GM19328 (cell line): Measurements from ENCODE around the gene ZNF805.
"Not testable (repeated sequence)": the region's sequence is repeated elsewhere in the genome, so short reads cannot be mapped to it uniquely, and the experiment has no call there.

Source experiments
- ATAC-seq: cut with Tn5 transposase; IDR thresholded peaks from one replicate; pipeline ENCODE4 v1.9.1; 2021; ENCODE audit warnings: mild to moderate bottlenecking, moderate library complexity; ENCODE audit not compliant: unreplicated experiment

The ZNF805 gene

DNA sequence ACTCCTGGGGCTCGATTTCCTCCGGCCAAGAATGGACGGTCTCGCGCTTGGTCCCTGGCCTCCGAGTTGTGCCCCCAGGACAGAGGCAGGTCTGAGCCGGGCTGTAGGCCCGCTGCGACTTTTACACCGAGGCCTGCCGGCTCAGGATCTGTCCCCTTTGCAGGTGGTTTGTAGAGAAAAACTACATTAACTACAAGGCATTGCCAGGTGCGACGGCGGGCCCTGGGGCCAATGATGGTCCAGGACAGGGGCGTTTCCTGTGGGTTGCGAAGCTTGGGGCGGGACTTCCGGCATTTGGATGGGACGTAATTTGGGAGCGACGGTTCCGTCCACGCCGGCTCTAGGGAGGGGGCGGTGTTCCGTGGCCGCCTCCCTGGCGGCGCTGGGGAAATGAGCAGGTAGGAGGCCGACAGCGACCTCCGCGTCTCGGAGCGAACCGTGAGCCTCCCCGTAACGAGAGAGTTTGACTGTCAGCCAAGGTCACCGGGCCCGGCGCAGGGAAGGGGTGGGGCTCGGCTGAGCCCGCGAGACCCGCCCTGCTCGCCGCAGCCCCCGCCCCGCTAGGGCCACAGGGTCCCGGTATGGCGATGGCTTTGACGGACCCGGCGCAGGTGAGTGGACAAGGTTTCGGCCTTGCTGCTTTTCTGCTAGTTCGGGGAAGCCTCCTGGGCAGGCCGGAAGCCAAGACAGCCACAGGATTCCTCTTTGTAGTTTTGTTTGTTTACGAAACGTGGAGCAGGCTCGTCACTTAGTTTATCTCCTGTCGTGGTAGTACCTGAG, at the start of gene ZNF805:
Gene ZNF805, plus strand, starts transcription at position 322 of the 780 bp plus-strand sequence. Its CDS starts 260 bp downstream, at position 582.
- ATAC-seq = peak; percentile 98

DNA sequence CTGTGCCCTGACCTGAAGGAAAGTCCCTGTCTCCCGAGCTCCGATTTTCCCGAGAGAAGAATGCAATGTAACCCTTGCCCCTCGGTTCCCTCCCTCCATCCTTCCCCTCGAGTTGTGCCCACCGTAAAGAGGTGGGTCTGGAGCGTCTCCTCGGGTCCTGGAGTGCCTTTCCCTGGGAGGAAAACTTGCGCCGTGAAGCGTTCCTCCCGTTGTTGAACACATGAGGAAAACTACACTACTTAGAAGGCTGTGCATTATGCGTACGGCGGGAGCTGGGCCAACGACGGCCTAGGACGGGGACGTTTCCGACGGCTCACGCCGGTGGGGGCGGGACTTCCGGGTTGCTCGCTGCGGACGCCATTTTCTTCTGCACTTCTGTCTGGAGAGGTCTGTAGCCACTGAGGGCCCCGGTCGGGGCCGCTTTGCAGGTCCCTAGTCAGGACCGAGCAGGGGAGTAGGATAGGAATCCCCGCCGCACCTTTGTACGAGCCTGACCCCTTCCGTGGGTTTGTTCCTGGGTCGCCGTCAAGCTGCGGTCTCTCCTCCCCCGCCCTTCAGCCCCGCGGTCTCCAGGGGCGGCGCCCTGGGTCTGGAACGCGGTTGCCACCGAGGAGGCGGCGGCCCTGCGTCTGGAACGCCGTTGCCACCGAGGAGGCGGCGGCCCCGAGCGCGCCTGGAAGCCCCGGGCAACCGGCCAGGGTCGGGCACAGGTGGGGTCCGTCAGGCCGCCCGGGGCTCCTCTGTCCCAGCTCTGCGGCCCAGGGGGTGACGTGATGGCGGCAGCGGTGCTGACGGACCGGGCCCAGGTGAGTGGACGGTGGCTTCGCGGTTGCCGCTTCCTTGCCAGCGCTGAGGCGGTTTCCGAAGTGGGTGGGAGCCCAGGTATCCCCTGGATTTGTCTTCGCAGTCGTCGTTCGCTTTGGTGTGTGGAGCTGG, 49.0 kb upstream of the ZNF805 start, which contains the start of gene ZNF264:
Gene ZNF264, plus strand, starts transcription at position 360 of the 936 bp plus-strand sequence. Its CDS starts 414 bp downstream, at position 774.
- peak; percentile 91 for ATAC-seq

DNA sequence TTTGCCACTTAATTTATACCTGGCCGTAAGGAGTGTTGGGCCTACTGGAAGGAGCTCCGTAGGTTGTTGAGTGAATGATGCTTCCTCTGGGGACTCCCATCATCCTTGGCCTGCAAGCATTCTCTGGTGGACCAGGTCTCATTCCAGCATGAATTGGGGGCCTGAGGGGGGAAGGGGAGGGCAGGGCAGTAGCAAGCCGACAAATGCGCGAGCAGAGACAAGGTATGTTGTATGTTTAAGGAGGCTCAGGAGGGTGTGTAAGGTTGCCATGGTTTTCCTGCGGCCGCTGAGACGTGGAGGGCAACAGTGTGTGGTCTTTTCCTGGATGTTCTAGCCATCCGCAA, 48.4 kb upstream of the ZNF805 start:
- ATAC-seq = no peak

DNA sequence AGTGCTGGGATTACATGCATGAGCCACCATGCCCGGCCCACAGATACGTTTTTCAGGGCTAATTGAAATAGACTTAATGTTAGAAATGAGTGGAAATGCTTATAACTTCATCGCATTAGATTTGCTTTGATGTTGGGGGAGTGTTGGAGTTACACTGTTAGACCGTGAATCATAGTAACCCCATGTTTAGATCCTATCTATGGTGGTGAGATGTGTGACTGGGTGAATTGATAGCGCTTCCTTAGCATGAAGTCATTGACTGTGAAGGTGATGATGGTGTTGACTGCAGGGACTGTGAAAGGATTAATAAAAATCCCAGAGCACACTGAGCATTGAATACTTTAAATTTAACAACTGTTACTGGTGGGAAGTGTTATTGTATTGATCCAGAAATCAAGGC, 47.4 kb upstream of the ZNF805 start:
- ATAC-seq = no peak

DNA sequence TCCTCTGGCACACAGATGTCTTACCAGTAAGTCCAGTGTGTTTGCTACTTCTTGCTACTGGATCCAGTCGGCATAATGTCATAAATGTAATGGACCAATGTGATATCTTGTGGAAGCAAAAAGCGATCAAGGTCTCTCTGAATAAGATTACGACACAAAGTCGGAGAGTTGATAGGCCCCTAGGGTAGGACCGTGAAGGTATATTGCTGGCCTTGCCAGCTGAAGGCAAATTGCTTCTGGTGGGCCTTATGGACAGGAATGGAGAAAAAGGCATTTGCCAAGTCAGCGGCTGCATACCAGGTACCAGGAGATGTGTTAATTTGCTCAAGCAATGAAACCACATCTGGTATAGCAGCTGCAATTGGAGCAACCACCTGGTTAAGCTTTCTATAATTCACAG, 42.6 kb upstream of the ZNF805 start:
- not testable (repeated sequence) for ATAC-seq

DNA sequence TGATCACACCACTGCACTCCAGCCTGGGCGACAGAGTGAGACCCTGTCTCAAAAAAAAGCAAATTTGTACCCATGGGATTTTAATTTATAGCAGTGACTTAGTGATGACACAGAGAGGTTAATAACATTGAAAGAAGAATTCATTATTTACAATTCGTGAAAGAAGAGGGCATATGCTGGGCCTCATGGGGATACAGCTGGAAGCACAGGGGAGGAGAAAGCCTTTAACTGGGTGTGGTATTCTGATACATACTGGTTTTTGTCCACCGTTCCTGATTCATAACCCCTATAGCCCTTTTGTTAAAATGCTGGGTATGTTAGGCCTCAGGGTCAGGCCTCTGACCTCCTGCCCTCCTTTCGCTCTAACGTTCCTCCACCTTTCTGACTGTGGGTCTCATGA, 38.3 kb upstream of the ZNF805 start:
- no peak for ATAC-seq

DNA sequence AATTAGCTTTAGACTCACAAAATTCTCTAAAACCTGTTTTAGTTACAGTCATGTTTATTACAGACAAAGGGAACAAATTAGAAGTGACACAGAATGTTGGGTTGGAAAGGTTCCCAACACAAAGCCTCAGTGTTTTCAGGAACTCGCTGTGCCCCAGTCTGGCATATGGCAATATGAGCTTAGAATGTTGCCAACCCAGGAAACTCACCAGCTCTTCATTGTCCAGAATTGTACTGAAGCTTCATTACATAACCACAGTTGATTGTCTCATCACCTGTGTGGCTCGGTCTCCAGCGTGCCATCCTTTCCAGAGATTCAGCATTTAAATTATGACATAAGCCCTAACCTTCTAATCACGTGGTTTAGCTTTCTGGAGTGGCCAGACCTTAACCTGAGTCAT, 30.1 kb upstream of the ZNF805 start:
- no peak for ATAC-seq

DNA sequence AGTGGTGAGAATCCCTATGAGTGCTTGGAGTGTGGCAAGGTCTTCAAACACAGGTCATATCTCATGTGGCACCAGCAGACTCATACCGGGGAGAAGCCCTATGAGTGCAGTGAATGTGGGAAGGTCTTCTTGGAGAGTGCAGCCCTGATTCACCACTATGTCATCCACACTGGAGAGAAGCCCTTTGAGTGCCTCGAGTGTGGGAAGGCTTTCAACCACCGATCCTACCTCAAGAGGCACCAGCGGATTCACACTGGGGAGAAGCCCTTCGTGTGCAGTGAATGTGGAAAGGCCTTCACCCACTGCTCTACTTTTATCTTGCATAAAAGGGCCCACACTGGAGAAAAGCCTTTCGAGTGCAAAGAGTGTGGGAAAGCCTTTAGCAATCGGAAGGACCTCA, 28.3 kb upstream of the ZNF805 start:
- ATAC-seq = no peak

DNA sequence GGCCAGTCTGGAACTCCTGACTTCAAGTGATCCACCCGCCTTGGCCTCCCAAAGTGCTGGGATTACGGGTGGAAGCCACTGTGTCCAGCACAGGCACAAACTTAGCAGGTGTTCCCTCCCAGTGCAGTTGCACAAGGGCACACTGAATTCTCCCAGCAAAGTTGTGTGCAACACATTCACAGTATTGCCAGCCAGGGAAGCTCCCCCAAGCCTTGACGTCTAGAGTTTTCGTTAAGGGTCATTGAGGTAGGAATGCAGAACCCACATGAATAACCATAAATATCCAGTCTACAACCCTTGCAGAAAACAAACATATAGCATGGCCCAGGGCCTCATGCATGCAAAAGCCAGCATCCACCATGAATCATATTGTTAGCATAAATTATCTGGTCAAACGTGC, 12.9 kb upstream of the ZNF805 start:
- no peak for ATAC-seq

DNA sequence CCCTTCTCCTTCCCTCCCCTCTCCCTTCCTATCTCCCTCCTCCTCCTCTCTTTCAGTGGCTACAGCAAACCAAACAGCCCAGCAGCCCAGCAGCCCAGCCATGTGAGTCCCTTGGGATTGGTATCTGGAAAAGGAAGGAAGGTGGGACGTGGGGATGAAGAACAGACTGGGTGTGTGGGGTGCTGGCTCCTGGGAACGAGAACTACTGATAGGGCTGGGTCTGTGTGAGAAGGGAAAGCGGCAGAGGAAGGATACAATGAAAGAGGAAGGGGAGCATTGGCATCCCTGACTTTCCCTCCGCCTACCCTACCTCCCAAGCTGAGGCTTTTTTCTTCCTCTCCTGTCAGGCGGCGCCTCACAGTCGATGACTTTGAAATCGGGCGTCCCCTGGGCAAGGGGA, 8.7 kb upstream of the ZNF805 start:
- no peak for ATAC-seq

DNA sequence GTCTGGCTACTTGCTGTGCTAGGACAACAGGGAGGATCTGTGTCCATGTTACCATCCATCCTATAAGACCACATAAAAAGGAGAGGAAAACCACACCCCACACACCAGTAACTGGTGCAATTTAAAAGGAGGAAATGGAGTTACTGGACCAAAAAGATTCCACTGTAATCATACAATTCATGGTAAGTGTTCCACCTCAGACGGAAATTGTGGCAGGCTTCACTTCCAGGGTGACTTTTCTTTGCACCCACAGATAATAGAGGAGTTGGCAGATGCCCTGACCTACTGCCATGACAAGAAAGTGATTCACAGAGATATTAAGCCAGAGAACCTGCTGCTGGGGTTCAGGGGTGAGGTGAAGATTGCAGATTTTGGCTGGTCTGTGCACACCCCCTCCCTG, 7.2 kb upstream of the ZNF805 start:
- ATAC-seq = no peak

DNA sequence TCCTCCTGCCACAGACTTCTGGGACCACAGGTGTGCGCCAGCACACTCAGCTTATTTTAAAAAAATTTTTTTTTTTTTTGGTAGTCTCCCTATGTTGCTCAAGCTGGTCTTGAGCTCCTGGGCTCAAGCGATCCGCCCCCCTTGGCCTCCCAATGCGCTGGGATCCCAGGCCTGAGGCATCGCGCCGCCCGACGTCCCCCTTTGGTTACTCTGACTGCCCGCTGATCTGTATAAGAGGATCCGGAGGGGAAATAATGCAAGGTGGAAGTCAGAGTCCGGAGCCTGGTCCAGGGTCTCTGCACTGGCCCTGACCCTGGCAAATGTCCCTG, 486 bp upstream of the ZNF805 start:
- no peak for ATAC-seq

DNA sequence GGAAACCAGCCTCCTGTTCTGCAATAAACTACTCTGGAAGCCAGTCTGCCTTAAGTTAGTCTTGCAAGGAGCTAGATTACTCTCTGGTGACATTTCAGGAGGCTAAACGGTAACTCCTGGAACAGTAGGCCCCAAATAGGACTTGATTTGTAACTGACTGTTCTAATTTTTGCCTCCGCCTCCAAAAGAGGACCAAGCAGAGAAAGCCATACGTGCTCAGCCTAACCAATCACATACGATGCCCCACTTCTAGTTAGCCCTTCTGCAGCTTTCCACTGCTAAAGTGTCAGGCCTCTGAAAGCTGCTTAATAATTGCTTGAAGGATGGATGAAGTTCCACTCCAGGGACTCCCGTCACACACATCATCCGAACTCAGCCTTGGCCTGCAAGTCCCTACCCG, 744 bp downstream of the ZNF805 start:
- no peak for ATAC-seq

DNA sequence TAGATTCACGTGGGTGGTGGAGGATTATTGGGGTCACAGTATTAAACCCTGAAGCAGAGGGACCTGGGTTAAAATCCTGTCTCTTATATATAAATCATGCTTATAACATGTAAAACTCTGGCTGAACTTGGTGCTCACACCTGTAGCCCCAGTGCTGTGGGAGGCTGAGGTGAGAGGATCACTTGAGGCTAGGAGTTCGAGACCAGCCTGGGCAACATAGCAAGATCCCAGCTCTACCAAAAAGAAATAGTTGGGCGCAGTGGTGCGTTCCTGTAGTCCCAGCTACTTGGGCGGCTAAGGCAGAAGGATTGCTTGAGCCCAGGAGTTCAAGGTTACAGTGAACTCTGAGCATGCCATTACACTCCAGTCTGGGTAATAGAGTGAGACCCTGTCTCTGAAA, 2.4 kb downstream of the ZNF805 start:
- no peak for ATAC-seq

DNA sequence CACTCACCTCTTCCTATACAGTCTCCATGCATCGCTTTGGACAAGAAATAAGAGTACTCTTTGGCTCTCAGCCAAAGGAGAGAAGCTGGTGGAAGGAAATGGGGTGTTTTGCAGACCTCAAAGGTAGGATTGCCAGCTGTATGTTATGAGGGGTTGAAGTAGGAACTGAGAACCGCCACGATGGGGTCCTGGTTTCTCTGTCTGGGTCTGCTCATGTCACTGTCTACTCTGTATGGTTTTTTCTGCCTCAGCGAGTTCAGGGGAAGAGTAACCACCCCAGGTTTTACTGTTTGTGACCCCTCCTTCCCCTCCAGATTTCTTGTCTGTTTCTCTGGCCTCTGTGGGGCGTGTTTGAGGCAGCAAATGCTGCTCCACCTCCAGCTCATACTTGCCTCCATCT, 4.1 kb downstream of the ZNF805 start:
- ATAC-seq = no peak

DNA sequence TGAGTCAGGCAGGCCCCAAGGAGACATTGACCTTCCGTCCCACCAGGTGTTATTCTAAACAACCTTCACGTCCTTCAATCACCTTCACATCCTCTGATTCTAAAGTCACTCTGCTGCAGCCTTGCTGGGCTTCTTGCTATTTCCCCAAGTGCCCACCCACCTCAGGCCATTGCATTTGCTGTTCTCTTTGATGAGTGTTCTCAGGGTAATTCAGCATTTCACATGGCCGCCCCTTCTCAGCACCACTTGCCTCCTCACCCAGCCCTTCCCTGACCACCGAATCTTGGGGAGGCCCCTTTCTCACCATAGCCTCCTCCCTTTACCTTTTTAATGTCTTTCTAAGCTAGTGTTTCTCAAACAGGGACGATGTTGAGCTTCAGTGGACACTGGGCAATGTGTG, 4.6 kb downstream of the ZNF805 start:
- no peak for ATAC-seq

DNA sequence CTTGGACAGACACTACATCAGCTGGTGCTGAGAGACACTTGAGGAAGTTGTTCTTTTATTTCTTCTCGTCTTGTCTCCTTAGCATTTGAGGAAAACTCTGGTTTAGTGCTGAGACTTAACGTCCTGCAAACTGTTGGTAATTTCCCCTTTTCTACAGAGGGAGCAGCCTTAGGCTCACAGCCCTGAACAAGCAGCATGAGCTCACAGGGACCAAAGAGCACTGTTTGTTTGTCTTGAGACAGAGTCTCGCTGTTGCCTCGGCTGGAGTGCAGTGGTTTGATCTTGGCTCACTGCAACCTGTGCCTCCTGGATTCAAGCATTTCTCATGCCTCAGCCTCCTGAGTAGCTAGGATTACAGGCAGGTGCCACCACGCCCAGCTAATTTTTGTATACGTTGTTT, 5.5 kb downstream of the ZNF805 start:
- ATAC-seq = no peak

DNA sequence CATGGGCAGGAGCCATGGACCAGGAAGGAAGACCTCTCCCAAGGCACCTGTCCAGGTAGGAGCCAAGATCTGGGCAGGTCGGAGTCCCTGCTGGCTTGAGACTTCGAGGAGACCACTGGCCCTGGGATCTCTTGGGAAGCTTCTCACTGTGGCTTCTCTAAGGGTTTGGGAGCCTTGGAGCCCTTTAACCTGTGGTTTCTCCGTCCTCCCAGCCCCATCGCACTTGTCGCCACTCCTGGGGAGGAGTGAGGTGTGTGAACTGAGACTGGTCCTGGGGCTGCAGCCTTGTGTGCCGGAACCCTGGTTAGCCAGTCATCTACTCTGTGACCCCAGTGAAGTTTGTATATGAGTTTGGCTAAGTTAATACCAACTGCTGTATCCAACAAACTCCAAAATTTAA, 8.2 kb downstream of the ZNF805 start:
- ATAC-seq = no peak

DNA sequence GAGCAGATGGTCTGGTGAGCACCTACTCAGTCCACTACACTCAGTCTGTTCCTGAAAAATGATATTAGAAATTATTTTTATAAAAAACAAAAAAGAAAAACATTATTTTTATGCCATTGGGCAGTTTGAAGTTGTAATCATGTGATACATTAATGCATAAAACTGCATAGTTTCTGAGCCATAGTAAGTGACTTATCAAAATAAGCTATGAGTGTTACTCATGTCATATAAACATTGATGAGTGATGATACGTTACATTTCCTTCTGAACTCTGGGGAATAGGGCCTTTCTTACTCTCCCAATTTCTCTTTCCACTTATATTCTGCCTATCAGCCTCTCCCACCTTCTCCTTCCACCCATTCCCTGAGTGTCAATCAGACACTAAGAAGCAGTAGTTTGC, 8.9 kb downstream of the ZNF805 start:
- no peak for ATAC-seq

DNA sequence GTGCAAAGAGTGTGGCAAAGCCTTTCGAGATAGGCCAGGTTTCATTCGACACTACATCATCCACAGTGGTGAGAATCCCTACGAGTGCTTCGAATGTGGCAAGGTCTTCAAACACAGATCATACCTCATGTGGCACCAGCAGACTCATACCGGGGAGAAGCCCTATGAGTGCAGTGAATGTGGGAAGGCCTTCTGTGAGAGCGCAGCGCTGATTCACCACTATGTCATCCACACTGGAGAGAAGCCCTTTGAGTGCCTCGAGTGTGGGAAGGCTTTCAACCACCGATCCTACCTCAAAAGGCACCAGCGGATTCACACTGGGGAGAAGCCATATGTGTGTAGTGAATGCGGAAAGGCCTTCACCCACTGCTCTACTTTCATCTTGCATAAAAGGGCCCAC, 13.3 kb downstream of the ZNF805 start:
- ATAC-seq = not testable (repeated sequence)

DNA sequence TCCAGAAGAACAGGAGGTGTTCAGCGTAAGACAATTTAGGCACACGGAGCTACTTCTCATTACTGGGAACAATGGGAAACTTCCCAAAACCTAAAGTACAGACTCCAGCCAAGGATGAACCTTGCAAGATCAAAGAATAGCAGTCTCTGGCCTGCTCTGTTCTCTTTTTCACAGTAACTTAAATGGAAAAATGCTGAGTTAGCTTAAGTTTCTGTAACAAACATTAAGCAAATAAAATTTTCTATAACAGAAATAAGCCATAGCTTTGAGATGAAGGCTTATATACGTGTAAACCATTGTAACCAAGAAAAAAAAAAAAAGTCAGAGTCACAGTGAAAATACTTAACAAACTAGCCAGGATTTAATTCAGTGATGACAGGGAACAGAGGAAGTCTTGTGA, 21.6 kb downstream of the ZNF805 start:
- no peak for ATAC-seq

DNA sequence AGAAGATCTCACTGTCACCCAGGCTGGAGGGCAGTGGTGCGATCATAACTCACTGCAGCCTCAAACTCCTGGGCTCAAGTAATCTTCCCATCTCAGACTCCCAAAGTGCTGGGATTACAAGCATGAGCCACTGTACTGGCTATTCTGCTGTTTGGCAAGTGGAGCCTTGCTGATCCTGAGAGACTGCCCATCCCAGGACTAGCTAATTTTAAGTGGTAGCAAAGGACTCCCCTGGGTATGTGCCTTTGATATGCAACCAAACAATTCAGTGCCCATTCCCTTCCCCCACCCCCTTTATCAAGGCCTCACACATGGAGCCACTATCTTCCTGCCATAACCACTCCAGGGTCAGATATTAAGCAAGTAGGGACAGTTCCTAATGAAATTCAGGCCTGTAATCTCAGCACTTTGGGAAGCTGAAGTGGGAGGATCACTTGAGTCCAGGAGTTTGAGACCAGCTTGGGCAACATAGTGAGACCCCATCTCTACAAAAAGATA, 22.9 kb downstream of the ZNF805 start:
- ATAC-seq = no peak
